ENCODE results near the gene VPS4A. TPM values are rescaled to one million over a fixed set of nuclear protein-coding genes. Genes with fewer than 3 reads are reported as not detected.

VPS4A gene
- total RNA-seq, 1 donor from 2014 or later, result 28.9 TPM

GRCh38 chr16:69367980-69368379 is 56.8 kb downstream of the VPS4A start:
- no peak overlapping the region for H3K27ac Mint-ChIP-seq (ENCODE audit: unreplicated experiment)
- no peak overlapping the region for H2AFZ ChIP-seq (ENCODE audit: low read depth, low read length)
- no peak overlapping the region for H3K27ac ChIP-seq (ENCODE audit: low read depth, low read length)
- H3K27me3 Mint-ChIP-seq (ENCODE audit: low read depth, unreplicated experiment), result no peaks in the 10 kb centered on the region
- no peak overlapping the region for H3K9ac ChIP-seq (ENCODE audit: low read length)
- TF ChIP-seq CTCF (IDR thresholded peaks at IDR 0.05; ENCODE audit: insufficient read depth, low read depth, low read length), result no peak
- no peak for TF ChIP-seq EZH2 (IDR thresholded peaks at IDR 0.05; ENCODE audit: insufficient read depth, low read length)
- H4K20me1 ChIP-seq (ENCODE audit: insufficient read depth, low read length), result peaks cover 20% of the 10 kb centered on the region
- no peaks in the 10 kb centered on the region for H3K9me3 ChIP-seq (ENCODE audit: insufficient read depth, low read depth, low read length)
- H3K36me3 Mint-ChIP-seq (ENCODE audit: low read depth, unreplicated experiment), result peaks cover 26% of the 10 kb centered on the region
- no peak overlapping the region for H3K4me3 ChIP-seq (ENCODE audit: insufficient read depth, low read depth, low read length)
- H3K4me3 Mint-ChIP-seq (ENCODE audit: unreplicated experiment), result no peak overlapping the region
- no peak overlapping the region for H3K4me2 ChIP-seq (ENCODE audit: low read length)
- FAIRE-seq (no peak), DNase-seq (ENCODE audit: low read depth) (peak; percentile 18)
- H3K36me3 ChIP-seq (ENCODE audit: insufficient read depth, low read length), result peaks cover 58% of the 10 kb centered on the region
- no peaks in the 10 kb centered on the region for H3K4me1 ChIP-seq (ENCODE audit: insufficient read depth, low read length)
- H3K79me2 ChIP-seq (ENCODE audit: insufficient read depth, low read length), result peaks cover 4% of the 10 kb centered on the region
- H3K27me3 ChIP-seq (ENCODE audit: insufficient read depth, low read length), result no peaks in the 10 kb centered on the region
- H3K9me3 Mint-ChIP-seq (ENCODE audit: unreplicated experiment), result no peaks in the 10 kb centered on the region
- H3K4me1 Mint-ChIP-seq (ENCODE audit: low read depth, unreplicated experiment), result peaks cover 5% of the 10 kb centered on the region

GRCh38 chr16:69368866-69369265 is 57.7 kb downstream of the VPS4A start:
- H3K4me2 ChIP-seq (ENCODE audit: low read length), result no peak overlapping the region
- H3K9me3 ChIP-seq (ENCODE audit: insufficient read depth, low read depth, low read length), result no peaks in the 10 kb centered on the region
- H3K36me3 ChIP-seq (ENCODE audit: insufficient read depth, low read length), result peaks cover 58% of the 10 kb centered on the region
- H2AFZ ChIP-seq (ENCODE audit: low read depth, low read length), result no peak overlapping the region
- DNase-seq (ENCODE audit: low read depth), result no peak
- Mint-ChIP-seq H3K4me3 (ENCODE audit: unreplicated experiment) (no peak overlapping the region), H3K27ac (ENCODE audit: unreplicated experiment) (peak overlapping the region; percentile 69), H3K27me3 (ENCODE audit: low read depth, unreplicated experiment) (no peaks in the 10 kb centered on the region), H3K9me3 (ENCODE audit: unreplicated experiment) (no peaks in the 10 kb centered on the region), H3K36me3 (ENCODE audit: low read depth, unreplicated experiment) (peaks cover 26% of the 10 kb centered on the region), H3K4me1 (ENCODE audit: low read depth, unreplicated experiment) (peaks cover 6% of the 10 kb centered on the region)
- no peak for FAIRE-seq
- peaks cover 10% of the 10 kb centered on the region for H3K79me2 ChIP-seq (ENCODE audit: insufficient read depth, low read length)
- no peaks in the 10 kb centered on the region for H3K27me3 ChIP-seq (ENCODE audit: insufficient read depth, low read length)
- TF ChIP-seq CTCF (IDR thresholded peaks at IDR 0.05; ENCODE audit: insufficient read depth, low read depth, low read length) (no peak), EZH2 (IDR thresholded peaks at IDR 0.05; ENCODE audit: insufficient read depth, low read length) (no peak)
- no peak overlapping the region for H3K27ac ChIP-seq (ENCODE audit: low read depth, low read length)
- no peaks in the 10 kb centered on the region for H3K4me1 ChIP-seq (ENCODE audit: insufficient read depth, low read length)
- H3K9ac ChIP-seq (ENCODE audit: low read length), result no peak overlapping the region
- H4K20me1 ChIP-seq (ENCODE audit: insufficient read depth, low read length), result peaks cover 24% of the 10 kb centered on the region
- H3K4me3 ChIP-seq (ENCODE audit: insufficient read depth, low read depth, low read length), result no peak overlapping the region

GRCh38 chr16:69371564-69371963 is 60.4 kb downstream of the VPS4A start:
- Histone ChIP-seq H3K27ac (ENCODE audit: low read depth, low read length) (no peak overlapping the region), H3K27me3 (ENCODE audit: insufficient read depth, low read length) (no peaks in the 10 kb centered on the region), H3K36me3 (ENCODE audit: insufficient read depth, low read length) (peaks cover 38% of the 10 kb centered on the region), H4K20me1 (ENCODE audit: insufficient read depth, low read length) (peaks cover 16% of the 10 kb centered on the region), H3K4me2 (ENCODE audit: low read length) (no peak overlapping the region), H3K4me3 (ENCODE audit: insufficient read depth, low read depth, low read length) (no peak overlapping the region), H3K4me1 (ENCODE audit: insufficient read depth, low read length) (no peaks in the 10 kb centered on the region), H3K9ac (ENCODE audit: low read length) (no peak overlapping the region), H3K79me2 (ENCODE audit: insufficient read depth, low read length) (peaks cover 15% of the 10 kb centered on the region), H3K9me3 (ENCODE audit: insufficient read depth, low read depth, low read length) (no peaks in the 10 kb centered on the region), H2AFZ (ENCODE audit: low read depth, low read length) (no peak overlapping the region)
- no peak overlapping the region for H3K27ac Mint-ChIP-seq (ENCODE audit: unreplicated experiment)
- DNase-seq (ENCODE audit: low read depth) (no peak), FAIRE-seq (no peak)
- no peaks in the 10 kb centered on the region for H3K27me3 Mint-ChIP-seq (ENCODE audit: low read depth, unreplicated experiment)
- no peak for TF ChIP-seq EZH2 (IDR thresholded peaks at IDR 0.05; ENCODE audit: insufficient read depth, low read length)
- H3K4me1 Mint-ChIP-seq (ENCODE audit: low read depth, unreplicated experiment), result peaks cover 6% of the 10 kb centered on the region
- H3K36me3 Mint-ChIP-seq (ENCODE audit: low read depth, unreplicated experiment), result peaks cover 21% of the 10 kb centered on the region
- H3K9me3 Mint-ChIP-seq (ENCODE audit: unreplicated experiment), result no peaks in the 10 kb centered on the region
- H3K4me3 Mint-ChIP-seq (ENCODE audit: unreplicated experiment), result no peak overlapping the region

All from astrocyte (in vitro differentiated cells and primary cell).